GM21619 (cell line): ENCODE measurements around the gene FOXL3.
"Not testable (repeated sequence)": the region's sequence is repeated elsewhere in the genome, so short reads cannot be mapped to it uniquely, and the experiment has no call there.

ENCODE experiments used
- ATAC-seq: cut with Tn5 transposase; IDR thresholded peaks from one replicate; pipeline ENCODE4 v1.9.1; 2021; ENCODE audit not compliant: unreplicated experiment

The FOXL3 gene

GRCh38 chr7:254337-255037, 35.5 kb upstream of the FOXL3 start:
- no peak for ATAC-seq

- no peak for ATAC-seq
Observed at GRCh38 chr7:255038-255435, 34.9 kb upstream of the FOXL3 start.

- no peak for ATAC-seq
Observed at GRCh38 chr7:255721-256361, 34.1 kb upstream of the FOXL3 start.

GRCh38 chr7:256461-256940, 33.5 kb upstream of the FOXL3 start:
- no peak for ATAC-seq

GRCh38 chr7:256981-257646, 32.9 kb upstream of the FOXL3 start:
- ATAC-seq: no peak

GRCh38 chr7:257647-257992, 32.4 kb upstream of the FOXL3 start:
- ATAC-seq: no peak

- no peak for ATAC-seq
Observed at GRCh38 chr7:258476-259190, 31.3 kb upstream of the FOXL3 start.

- ATAC-seq: no peak
Observed at GRCh38 chr7:259191-259505, 30.8 kb upstream of the FOXL3 start.

- no peak for ATAC-seq
Observed at GRCh38 chr7:259751-260405, 30.1 kb upstream of the FOXL3 start.

- no peak for ATAC-seq
Observed at GRCh38 chr7:260441-261281, 29.3 kb upstream of the FOXL3 start.

- no peak for ATAC-seq
Observed at GRCh38 chr7:261341-262250, 28.4 kb upstream of the FOXL3 start.

GRCh38 chr7:262251-262572, 27.8 kb upstream of the FOXL3 start:
- no peak for ATAC-seq

- ATAC-seq: not testable (repeated sequence)
Observed at GRCh38 chr7:262631-263311, 27.2 kb upstream of the FOXL3 start.

- not testable (repeated sequence) for ATAC-seq
Observed at GRCh38 chr7:263483-264351, 26.3 kb upstream of the FOXL3 start.

GRCh38 chr7:264541-265191, 25.3 kb upstream of the FOXL3 start:
- no peak for ATAC-seq

GRCh38 chr7:265192-265997, 24.6 kb upstream of the FOXL3 start:
- no peak for ATAC-seq
